ENCODE data around the gene F11R.
"Not testable (repeated sequence)": the region's sequence is repeated elsewhere in the genome, so short reads cannot be mapped to it uniquely, and the experiment has no call there.

Gene F11R

GRCh38 chr1:160963521-160963920 is 57.4 kb downstream of the F11R start:
- DNase-seq (ENCODE audit: low spot score) = no peak

DNA sequence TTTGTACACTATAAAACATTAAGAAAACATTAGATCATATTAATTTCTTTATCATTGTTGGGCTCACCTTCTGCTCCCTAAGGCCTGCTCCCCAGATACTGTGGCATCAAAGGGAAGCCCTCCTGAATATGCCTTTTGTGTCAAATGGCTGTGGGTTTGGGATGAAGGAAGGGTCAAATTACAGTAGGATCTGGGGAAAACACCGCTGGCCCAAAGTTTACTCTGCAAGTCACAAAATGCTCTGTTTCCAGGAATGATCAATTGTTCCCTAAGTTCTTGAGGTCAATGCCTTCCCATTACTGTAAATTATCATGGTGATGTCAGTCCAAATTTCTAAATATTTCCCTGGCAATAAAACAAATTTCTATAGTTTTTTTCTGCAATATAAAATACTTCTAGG is 59.5 kb downstream of the F11R start:
- DNase-seq (ENCODE audit: low spot score) = no peak

- no peak for DNase-seq (ENCODE audit: low spot score)
Measured at GRCh38 chr1:160956966-160957365, 64.0 kb downstream of the F11R start.

GRCh38 chr1:160954158-160955104 is 66.5 kb downstream of the F11R start, which contains the start of gene ITLN2:
ITLN2 (minus strand) TSS chr1:160954809; CDS start chr1:160954741, 68 bp downstream.
- peak; percentile 33 for DNase-seq (ENCODE audit: low spot score)

DNA sequence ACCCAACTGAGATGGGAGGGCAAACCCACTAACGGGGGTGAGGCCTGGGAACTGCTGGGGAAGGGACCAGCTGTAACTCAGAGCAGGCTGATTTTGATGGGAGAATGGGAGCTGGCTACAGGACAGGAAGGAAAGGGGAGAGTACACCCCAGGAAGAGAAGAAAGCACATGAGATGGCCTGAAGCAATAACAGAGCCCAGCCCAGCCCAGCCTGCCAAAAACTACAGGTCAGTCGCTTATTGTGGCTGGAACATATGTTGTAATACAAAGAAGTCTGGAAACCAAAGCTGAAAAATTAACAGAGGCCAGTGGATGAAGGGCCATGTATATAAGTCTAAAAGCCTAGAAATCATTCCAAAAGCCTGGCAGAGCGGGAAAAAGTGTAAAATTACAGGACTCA is 67.9 kb downstream of the F11R start:
- DNase-seq (ENCODE audit: low spot score) = no peak

DNA sequence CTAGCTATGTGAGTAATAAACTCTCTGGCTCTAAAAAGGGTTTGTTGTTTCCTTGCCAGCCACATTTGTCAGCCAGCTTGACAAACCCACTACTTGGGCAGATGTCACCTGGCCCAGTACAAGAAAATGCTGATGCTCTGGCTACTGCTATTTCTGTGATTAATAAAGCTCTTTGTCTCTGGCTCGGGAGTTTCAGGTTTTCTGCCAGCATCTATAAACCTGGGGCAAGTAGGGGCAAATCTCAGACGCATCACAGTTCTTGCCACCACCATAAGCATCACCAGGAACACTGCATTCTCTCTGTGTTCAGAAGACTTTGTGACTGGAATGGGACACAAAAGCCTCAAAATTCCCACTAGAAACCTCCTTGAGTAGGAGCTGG is 68.8 kb downstream of the F11R start:
- no peak for DNase-seq (ENCODE audit: low spot score)

- DNase-seq (ENCODE audit: low spot score) = peak; percentile 43
Measured at GRCh38 chr1:160951443-160952128, 69.4 kb downstream of the F11R start.

GRCh38 chr1:160950657-160951056 is 70.3 kb downstream of the F11R start:
- DNase-seq (ENCODE audit: low spot score) = no peak

GRCh38 chr1:160949881-160950280 is 71.1 kb downstream of the F11R start:
- no peak for DNase-seq (ENCODE audit: low spot score)

- DNase-seq (ENCODE audit: low spot score) = not testable (repeated sequence)
Measured at GRCh38 chr1:160949216-160949880, 71.6 kb downstream of the F11R start.

DNA sequence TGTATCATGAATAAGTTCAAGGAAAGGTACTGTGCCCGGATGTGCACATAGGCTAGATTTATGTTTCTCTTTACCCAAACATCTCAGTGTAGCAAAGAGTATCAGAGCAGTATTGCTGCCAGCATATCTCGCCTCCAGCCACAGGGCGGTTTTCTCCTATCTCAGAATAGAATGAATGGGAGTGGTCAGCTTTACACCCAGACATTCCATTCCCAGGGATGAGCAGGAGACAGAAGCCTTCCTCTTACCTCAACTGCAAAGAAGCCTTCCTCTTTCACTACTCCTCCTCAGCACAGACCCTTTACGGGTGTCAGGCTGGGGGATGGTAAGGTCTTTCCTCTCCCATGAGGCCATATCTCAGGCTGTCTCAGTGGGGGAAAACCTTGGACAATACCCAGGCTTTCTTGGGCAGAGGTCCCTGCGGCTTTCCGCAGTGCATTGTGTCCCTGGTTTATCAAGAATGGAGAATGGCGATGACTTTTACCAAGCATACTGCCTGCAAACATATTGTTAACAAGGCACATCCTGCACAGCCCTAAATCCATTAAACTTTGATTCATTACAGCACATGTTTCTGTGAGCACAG is 73.7 kb downstream of the F11R start:
- not testable (repeated sequence) for DNase-seq (ENCODE audit: low spot score)

DNA sequence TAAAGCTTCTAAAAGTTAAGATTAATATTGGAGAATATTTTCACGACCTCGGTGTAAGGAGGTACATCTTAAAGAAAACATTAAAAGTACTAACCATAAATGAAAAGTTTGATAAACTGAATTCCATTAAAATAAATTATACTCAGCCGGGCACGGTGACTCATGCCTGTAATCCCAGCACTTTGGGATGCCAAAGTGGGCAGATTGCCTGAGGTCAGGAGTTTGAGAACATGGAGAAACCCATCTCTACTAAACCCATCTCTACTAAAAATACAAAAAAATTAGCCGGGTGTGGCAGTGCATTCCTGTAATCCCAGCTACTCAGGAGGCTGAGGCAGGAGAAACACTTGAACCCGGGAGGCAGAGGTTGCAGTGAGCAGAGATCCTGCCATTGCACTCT is 75.1 kb downstream of the F11R start:
- not testable (repeated sequence) for DNase-seq (ENCODE audit: low spot score)

All from hepatic stellate cell (primary cell).